PFSK-1 (cell line): Measurements from ENCODE around the gene CALHM4.

Experiments
- POLR2AphosphoS5 ChIP-seq: IDR thresholded peaks from 2 replicates; pipeline ENCODE4 v1.6.1; 2012; ENCODE audit warnings: low read depth, mild to moderate bottlenecking, control low read depth, low read length, moderate library complexity
- REST ChIP-seq, 2 experiments: IDR thresholded peaks; 2 replicates each; pipeline versions ENCODE4 v1.6.1 to v1.8.0; 2011 to 2012; ENCODE audit warnings: low read depth in 2 of 2, low read length in 2 of 2, control low read depth in 1 of 2, inconsistent platforms in 1 of 2, mild to moderate bottlenecking in 1 of 2, moderate library complexity in 1 of 2; ENCODE audit not compliant: insufficient read depth in 1 of 2
- SIN3A ChIP-seq: IDR thresholded peaks from 2 replicates; pipeline ENCODE4 v1.6.1; 2012; ENCODE audit warnings: mild to moderate bottlenecking, low read length, moderate library complexity, borderline replicate concordance; ENCODE audit not compliant: insufficient read depth

- no peak for TF ChIP-seq REST (IDR thresholded peaks at IDR 0.05; ENCODE audit: insufficient read depth in 1 of 2, low read depth in 2 of 2, low read length in 2 of 2)
- TF ChIP-seq POLR2AphosphoS5, result no peak
- no peak for TF ChIP-seq SIN3A
Measured at GRCh38 chr6:116586276-116586675, 32.7 kb downstream of the CALHM4 start.
